Stimulated activated CD4-positive, alpha-beta T cell treated with anti-CD3 and anti-CD28 coated beads, Interleukin-12 subunit alpha, Interleukin-12 subunit beta, amount 100 ng/mL, for 24 hours (primary cell): ENCODE results near the gene HRH2.
"Not testable (repeated sequence)": the region's sequence is repeated elsewhere in the genome, so short reads cannot be mapped to it uniquely, and the experiment has no call there.

Source experiments
- DNase-seq, 2 experiments: peaks; one replicate each; pipeline ENCODE4 v3.0.0-alpha.2; 2020; ENCODE audit warnings: low read depth in 2 of 2

HRH2 gene

GRCh38 chr5:175740014-175740413 lies 82.1 kb downstream of the HRH2 start:
- no peak for DNase-seq

- DNase-seq = no peak
Observed at GRCh38 chr5:175741556-175741955, 83.7 kb downstream of the HRH2 start.

GRCh38 chr5:175742290-175742994 lies 84.6 kb downstream of the HRH2 start:
- no peak for DNase-seq

- no peak for DNase-seq
Observed at GRCh38 chr5:175743676-175744210, 85.9 kb downstream of the HRH2 start.

- no peak for DNase-seq
Observed at GRCh38 chr5:175745210-175745609, 87.3 kb downstream of the HRH2 start.

DNA sequence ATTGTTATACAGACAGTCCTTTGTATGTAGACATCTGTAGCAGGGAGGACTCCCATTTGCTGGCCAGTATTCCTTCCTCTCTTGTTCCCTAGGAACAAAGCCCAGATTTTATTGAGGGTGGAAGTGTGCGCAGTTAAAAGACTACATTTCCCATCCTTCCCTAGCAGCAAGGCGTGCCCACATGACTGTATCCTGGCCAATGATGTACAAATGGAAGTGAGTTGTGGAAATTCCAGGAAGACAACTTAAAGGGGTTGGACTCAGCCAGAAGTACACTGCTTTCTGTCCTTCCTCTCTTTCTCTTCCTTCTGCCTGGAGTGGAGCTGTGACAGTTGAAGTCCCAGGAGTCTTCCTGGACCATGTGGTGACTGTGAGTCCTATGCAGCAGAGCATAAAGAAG lies 89.0 kb downstream of the HRH2 start:
- DNase-seq = no peak

GRCh38 chr5:175747539-175748060 lies 89.7 kb downstream of the HRH2 start:
- no peak for DNase-seq

DNA sequence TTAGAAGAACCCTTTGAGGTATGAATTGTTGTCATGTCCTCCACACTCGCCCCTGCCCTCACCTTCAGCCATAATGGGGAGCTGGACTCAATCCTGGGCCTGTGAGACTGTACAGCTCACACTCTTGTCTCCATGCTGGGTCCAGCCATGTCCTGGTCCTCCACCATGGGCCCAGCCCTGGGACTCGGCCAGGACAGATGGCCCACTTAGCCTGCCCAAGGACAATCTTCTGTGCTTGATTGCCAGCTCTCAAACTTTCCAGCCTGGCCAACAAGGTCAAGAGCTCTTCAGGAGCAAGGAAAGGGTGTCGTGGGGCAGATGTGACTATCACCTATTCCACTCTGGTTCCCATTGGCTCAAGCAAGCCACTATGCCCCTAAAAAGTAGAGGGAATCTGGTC lies 90.8 kb downstream of the HRH2 start:
- DNase-seq = no peak

DNA sequence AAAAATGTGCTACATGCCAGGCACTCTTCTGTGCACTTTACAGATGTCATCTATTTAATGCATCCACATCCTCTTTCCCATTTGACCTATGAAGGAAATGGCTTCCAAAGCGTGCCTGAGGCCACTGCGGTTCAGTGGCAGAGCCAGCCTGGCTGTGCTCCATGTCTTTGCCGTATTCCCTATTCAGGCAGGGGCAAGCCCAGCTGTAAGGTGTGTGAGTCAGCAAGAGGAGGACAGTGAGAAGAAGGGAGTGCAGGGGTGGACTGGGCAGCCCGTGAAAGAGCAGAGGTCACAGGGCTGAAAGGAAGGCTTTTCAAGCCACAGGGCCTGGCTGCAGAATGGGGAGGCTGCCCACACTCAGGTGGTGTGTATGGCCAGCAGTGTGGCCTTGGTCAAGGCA lies 91.7 kb downstream of the HRH2 start:
- no peak for DNase-seq

DNA sequence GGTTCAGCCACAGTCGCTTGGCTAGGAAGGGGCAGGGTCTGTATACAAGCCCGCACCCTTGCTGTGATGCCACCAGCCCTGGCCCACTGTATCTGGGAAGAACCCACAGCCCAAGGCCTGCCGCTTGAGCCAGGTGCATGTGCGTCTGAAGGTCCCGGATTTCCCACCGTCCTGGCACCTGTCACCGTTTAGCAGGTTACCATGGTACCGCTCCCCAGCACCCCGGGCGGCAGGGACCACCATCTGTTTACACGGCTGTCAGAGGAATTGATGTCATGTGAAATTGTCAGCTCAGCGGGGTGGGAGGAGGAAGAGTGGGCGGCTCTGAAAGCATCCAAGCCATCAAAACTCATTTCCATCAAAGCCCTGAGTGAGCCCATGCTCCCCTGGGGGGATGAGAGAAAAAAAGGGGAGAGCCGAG lies 92.7 kb downstream of the HRH2 start:
- no peak for DNase-seq

- DNase-seq = no peak
Observed at GRCh38 chr5:175751369-175751768, 93.5 kb downstream of the HRH2 start.

DNA sequence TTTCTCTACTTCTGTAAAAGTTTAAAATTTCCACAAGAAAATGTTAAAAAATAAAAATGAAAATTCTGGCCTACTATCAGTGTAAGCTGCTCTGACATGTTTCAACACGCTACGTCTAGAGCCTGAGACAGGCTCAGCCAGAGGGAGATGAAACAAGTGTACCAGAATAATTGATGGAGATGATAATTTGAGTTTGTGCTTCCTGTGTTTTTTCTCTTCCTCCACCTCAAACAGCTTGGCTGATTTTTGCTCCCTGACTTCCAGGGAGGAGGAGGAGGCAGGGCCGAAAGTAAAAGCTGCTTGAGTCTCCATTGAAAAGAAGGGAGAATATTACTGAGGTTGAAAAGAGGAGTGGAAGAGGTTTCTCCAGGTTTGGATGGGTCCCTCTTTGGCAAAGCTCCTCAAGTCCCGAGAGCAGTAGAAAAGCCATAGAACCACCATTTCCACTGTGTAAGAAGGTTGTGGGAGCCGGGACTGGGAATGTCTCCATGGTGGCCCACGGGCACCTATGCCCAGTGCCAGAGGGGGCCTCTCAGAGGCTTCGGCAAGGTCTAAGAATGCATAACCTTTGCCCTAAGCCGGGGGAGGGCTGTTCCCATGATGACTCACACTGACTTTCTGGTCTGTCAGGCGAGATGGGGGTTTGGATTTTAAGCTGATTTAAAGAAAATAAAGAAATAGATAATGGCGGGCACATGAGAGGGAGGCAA lies 95.1 kb downstream of the HRH2 start:
- no peak for DNase-seq

DNA sequence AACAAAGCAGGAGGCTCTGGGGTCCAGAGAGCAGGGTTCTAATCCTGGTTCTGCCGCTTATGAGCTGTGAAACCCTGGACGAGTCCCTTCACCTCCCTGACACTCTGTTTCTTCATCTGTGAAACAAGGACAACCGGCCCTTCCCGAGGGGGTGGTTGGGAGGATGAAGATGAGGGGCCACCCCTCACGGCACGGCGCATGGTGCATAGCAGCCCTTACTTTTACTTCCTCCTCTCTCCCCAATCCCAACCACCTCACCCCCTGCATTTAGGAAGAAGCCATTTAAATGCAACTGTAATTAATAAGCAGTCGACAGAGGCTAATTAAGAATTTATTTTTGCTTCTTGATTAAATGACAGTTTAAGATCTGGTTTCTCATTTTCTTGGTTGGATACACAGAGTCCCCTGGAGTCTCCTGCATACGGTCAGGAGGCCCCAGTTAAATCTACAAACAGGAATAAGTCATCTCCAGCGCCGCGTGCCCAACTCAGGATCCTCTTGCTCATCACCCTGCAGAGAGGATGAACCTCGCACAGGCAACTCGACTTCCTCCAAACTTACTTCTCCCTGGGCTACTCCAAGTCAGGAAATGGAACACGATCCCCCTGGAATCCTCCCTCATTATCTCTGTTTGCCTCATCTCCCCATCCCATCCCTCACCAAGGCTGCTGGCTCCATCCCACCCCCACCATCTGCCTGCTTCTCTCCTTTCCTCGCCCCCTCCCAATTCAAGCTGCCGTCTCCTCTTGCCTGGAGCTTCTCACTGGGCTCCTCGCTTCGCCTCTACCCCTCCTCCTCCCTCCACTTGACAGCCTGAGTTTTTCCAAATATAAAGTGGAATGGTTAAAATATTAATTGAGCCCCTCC lies 95.9 kb downstream of the HRH2 start:
- no peak for DNase-seq

DNA sequence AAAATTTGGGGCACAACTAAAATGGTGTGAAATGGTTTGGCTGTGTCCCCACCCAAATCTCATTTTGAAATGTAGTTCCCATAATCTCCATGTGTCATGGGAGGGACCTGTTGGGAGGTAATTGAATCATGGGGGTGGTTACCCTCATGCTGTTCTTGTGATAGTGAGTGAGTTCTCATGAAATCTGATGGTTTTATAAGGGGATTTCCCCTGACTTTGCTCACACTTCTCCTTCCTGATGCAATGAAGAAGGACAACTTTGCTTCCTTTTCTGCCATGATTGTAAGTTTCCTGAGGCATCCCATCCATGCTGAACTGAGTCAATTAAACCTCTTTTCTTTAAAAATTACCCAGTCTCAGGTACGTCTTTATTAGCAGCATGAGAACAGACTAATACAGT lies 102.1 kb downstream of the HRH2 start:
- DNase-seq = not testable (repeated sequence)
